ENCODE measurements around the gene WDR17.
A peak's percentile ranks its signal among the peaks of the same experiment; 100 is the strongest.

The WDR17 gene

DNA sequence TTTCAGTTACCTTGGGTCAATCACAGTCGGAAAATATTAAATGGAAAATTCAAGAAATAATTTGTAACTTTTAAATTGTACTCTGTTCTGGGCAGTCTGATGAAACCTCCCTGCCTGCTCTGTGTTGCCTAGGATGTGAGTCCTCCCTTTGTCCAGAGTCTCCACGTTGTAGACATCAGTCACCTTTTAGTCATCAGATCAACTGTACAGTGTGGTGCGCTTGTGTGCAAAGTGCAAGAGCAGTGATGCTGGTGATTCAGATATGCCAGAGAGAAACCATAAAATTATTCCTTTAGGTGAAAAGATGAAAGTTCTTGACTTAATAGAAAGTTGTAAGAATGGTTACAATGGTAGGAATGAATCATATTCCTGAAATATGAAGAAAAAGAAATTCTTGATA, 128.3 kb downstream of the WDR17 start:
- H3K4me2 ChIP-seq (ENCODE audit: low read length): no peak overlapping the region
- no peaks in the 10 kb centered on the region for H3K9me2 ChIP-seq (replicated peaks; ENCODE audit: control insufficient read depth, low read length)
- no peaks in the 10 kb centered on the region for H3K9me3 ChIP-seq (ENCODE audit: control insufficient read depth, insufficient read depth, low read length)
- H3K4me3 ChIP-seq (ENCODE audit: low read length): no peak overlapping the region
- H4K20me1 ChIP-seq (ENCODE audit: control insufficient read depth, insufficient read depth, low read depth, low read length): no peaks in the 10 kb centered on the region
- H3K27ac ChIP-seq (ENCODE audit: low read depth, low read length): no peak overlapping the region
- H3K79me2 ChIP-seq (ENCODE audit: control insufficient read depth, low read length): no peaks in the 10 kb centered on the region
- no peaks in the 10 kb centered on the region; the same call in 1 of the 2 replicates for H3K36me3 ChIP-seq (ENCODE audit: control insufficient read depth, low read length)
- H3K27me3 ChIP-seq (ENCODE audit: control insufficient read depth, low read length): no peaks in the 10 kb centered on the region
- peaks cover 18% of the 10 kb centered on the region for H3K4me1 ChIP-seq (ENCODE audit: control insufficient read depth, low read length)
- no peaks in the 10 kb centered on the region for H3F3A ChIP-seq (ENCODE audit: control insufficient read depth, insufficient read depth)
- TF ChIP-seq EZH2phosphoT487 (IDR thresholded peaks at IDR 0.05; ENCODE audit: borderline replicate concordance, low read length) (no peak), CTCF (IDR thresholded peaks at IDR 0.05; ENCODE audit: low read depth, low read length, poor library complexity, severe bottlenecking) (no peak)

- H3K27ac ChIP-seq (ENCODE audit: low read depth, low read length): peak within 1 kb of the TSS; percentile 43
- no peaks in the 10 kb centered on the region for H3F3A ChIP-seq (ENCODE audit: control insufficient read depth, insufficient read depth)
- H3K36me3 ChIP-seq (ENCODE audit: control insufficient read depth, low read length): no peaks in the 10 kb centered on the region; the same call in 1 of the 2 replicates
- peaks cover 15% of the 10 kb centered on the region for H3K4me1 ChIP-seq (ENCODE audit: control insufficient read depth, low read length)
- TF ChIP-seq EZH2phosphoT487 (IDR thresholded peaks at IDR 0.05; ENCODE audit: borderline replicate concordance, low read length) (no peak), CTCF (IDR thresholded peaks at IDR 0.05; ENCODE audit: low read depth, low read length, poor library complexity, severe bottlenecking) (no peak)
- no peaks in the 10 kb centered on the region for H4K20me1 ChIP-seq (ENCODE audit: control insufficient read depth, insufficient read depth, low read depth, low read length)
- no peaks in the 10 kb centered on the region for H3K9me3 ChIP-seq (ENCODE audit: control insufficient read depth, insufficient read depth, low read length)
- H3K79me2 ChIP-seq (ENCODE audit: control insufficient read depth, low read length): no peaks in the 10 kb centered on the region
- no peaks in the 10 kb centered on the region for H3K9me2 ChIP-seq (replicated peaks; ENCODE audit: control insufficient read depth, low read length)
- peak within 1 kb of the TSS; percentile 89 for H3K4me2 ChIP-seq (ENCODE audit: low read length)
- H3K4me3 ChIP-seq (ENCODE audit: low read length): peak within 1 kb of the TSS; percentile 84
- no peaks in the 10 kb centered on the region for H3K27me3 ChIP-seq (ENCODE audit: control insufficient read depth, low read length)
These were observed 129.7 kb downstream of the WDR17 start, which contains the start of gene SPATA4 for GRCh38 chr4:176195184-176195978. Gene SPATA4, minus strand, starts transcription at chr4:176195585. Its CDS starts 23 bp downstream, at chr4:176195562.

DNA sequence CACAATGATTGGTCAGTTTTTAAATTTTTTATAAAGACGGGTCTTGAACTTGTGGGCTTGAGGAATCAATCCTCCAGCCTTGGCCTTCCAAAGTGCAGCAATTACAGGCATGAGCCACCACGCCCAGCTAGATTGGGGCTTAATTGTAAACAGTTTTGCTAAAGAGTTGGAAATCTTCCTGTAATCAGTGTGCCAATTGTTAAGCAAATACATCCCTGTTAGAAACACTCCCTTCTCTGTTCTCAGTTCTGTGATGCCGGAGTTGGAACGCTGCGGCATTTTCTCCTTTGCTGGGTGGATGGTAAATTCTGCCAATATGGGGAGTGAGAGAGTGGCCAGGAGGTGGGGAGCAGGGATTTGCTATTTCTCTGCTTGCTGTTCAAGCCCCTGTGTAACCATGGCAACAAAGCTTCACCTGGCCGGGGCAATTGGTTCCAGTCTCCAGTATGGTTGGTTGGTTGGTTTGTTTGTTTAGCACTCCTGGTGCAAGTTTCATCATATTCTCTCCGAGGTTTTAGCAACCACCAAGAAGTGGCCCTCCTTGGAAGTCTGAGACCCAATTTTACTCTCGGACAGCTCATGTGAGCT, 132.8 kb downstream of the WDR17 start:
- Histone ChIP-seq H4K20me1 (ENCODE audit: control insufficient read depth, insufficient read depth, low read depth, low read length) (no peaks in the 10 kb centered on the region), H3K27ac (ENCODE audit: low read depth, low read length) (no peak overlapping the region), H3K27me3 (ENCODE audit: control insufficient read depth, low read length) (no peaks in the 10 kb centered on the region), H3K4me2 (ENCODE audit: low read length) (no peak overlapping the region), H3K9me2 (replicated peaks; ENCODE audit: control insufficient read depth, low read length) (no peaks in the 10 kb centered on the region), H3K4me3 (ENCODE audit: low read length) (no peak overlapping the region), H3K4me1 (ENCODE audit: control insufficient read depth, low read length) (peaks cover 13% of the 10 kb centered on the region), H3F3A (ENCODE audit: control insufficient read depth, insufficient read depth) (no peaks in the 10 kb centered on the region), H3K9me3 (ENCODE audit: control insufficient read depth, insufficient read depth, low read length) (no peaks in the 10 kb centered on the region), H3K79me2 (ENCODE audit: control insufficient read depth, low read length) (no peaks in the 10 kb centered on the region), H3K36me3 (ENCODE audit: control insufficient read depth, low read length) (no peaks in the 10 kb centered on the region; the same call in 1 of the 2 replicates)
- TF ChIP-seq EZH2phosphoT487 (IDR thresholded peaks at IDR 0.05; ENCODE audit: borderline replicate concordance, low read length) (no peak), CTCF (IDR thresholded peaks at IDR 0.05; ENCODE audit: low read depth, low read length, poor library complexity, severe bottlenecking) (no peak)

Measured in DOHH2 (cell line).